HG02678 (cell line): ENCODE data around the gene LRFN5.

Experiments used
- ATAC-seq: cut with Tn5 transposase; IDR thresholded peaks from one replicate; pipeline ENCODE4 v1.9.1; 2021; ENCODE audit warnings: mild to moderate bottlenecking, moderate library complexity; ENCODE audit not compliant: unreplicated experiment

Gene LRFN5

DNA sequence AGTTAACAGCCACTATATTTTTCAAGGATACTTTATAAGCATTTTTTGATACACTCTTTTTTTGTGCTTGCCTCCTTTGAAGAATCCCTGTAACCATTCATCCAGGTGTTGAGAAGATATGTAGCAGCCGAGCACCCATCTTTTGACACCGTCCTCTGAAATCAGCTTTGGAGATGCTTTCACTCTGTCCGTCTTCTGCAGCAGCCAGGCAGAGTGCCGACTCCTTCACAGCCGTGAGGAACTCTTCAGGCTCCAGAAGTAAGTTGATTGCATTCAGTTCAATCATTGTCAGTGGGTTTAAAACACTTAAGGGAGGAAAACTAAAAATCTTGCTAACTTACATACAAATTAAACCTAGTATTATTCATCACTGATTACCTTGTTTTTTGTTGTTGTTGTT lies 160.1 kb downstream of the LRFN5 start:
- no peak for ATAC-seq

DNA sequence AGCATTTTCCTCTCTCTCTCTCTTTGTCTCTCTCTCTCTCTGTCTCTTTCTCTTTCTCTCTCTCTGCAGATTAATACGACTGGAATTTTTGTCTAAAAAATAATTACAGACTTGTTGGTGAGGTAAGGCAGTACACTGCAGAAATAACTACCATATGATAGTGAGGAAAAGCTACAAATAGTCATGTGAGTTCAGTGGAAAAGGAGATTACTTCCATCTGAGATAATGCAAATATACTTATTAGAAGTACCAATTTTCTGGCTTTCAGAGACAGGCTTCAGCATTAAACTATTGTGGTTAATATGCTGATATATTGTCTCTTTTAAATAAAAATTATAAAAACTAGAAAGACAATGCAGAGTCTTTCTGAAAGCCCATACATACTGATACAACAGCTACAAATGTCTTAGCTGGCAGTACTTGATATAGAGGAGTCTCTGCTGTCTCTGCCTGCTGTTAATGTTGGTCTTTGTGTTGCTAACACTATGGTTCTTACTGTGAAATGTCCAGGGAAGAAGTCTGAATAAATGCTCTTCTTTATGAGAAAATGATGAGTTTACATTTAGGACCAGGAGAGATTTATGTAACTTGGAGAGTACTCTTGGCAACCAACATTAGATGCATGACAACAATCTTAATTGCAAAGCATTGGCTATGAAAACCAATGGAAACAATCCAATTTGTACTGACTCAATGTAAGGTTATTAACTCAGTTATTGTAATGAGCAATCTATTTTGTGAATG lies 167.0 kb downstream of the LRFN5 start:
- ATAC-seq = no peak

GRCh38 chr14:41782511-41782910 lies 175.8 kb downstream of the LRFN5 start:
- no peak for ATAC-seq

GRCh38 chr14:41783403-41783802 lies 176.7 kb downstream of the LRFN5 start:
- ATAC-seq = no peak

DNA sequence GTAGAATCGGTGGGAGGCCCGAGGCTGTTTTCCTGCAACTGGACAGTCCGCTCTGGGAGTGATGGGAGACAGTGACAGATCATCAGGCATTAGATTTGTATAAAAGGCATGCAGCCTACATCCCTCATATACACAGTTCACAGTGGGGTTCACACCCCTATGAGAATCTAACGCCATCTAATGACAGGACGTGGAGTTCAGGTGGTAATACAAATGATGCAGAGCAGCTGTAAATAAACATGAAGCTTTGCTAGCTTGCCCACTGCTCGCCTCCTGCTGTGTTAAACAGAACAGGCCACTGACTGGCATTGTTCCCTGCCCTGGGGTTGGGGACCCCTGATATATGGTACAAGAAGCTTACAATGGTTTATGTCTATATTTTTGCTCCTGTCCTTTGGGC lies 179.0 kb downstream of the LRFN5 start:
- ATAC-seq = no peak

DNA sequence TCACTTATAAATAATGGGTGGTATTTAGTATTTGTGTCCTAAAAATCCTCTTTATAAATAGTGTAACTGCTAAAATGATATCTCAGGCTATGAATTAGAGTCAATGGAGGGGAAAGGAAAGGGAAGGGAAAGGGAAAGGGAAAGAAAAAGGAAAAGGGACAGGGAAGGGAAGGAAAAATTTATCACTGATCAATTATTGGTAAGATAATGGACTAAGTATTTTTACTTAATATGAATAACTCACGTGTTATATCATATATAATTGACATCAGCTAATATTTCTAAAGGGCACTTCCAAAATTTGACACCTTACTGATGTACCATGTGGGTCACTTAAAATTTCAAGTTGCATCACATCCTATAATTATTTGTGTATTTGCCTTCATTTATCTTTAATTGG lies 193.1 kb downstream of the LRFN5 start:
- no peak for ATAC-seq

GRCh38 chr14:41805633-41806032 lies 199.0 kb downstream of the LRFN5 start:
- no peak for ATAC-seq

- ATAC-seq = no peak
Observed at GRCh38 chr14:41806366-41806975, 199.8 kb downstream of the LRFN5 start.

DNA sequence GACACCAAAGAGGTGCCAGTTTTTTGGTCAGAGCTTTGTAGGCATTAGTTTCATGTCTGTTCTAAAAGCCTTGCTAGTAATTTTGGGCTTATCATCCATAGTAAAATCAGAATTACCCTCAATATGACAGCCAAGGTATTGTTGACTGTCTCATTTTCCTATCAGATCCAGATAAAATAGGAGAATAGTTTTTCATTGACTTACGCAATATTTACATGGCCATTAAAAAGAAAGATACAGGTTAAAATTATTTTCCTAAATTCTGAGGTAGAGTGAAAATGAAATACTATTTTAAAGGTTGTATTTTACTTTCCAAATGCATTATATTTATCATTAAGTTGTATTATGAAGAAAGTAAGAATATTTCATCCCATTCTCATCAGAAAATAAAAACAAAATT lies 203.7 kb downstream of the LRFN5 start:
- no peak for ATAC-seq

DNA sequence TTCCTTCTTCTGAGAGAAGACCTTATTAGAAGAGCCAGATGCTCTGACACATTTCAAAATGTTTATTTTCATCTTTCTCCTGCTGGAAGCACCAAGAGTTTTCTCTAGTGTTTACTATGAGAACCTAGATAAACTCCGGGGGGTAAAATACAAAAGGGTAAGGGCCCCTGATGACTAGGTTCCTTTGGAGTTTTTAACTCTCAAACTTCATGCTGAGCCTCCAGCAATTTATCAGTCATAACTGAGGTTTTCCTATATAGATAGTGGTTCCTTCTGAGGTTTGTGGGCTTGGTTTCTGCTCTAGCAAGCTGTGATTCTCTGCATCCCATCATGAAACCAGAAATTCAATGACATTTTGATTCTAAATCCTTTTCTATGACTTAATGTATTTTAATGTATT lies 210.9 kb downstream of the LRFN5 start:
- no peak for ATAC-seq

- peak; percentile 73 for ATAC-seq
Observed at GRCh38 chr14:41824441-41824840, 217.8 kb downstream of the LRFN5 start.

GRCh38 chr14:41825622-41826021 lies 218.9 kb downstream of the LRFN5 start:
- ATAC-seq = no peak

DNA sequence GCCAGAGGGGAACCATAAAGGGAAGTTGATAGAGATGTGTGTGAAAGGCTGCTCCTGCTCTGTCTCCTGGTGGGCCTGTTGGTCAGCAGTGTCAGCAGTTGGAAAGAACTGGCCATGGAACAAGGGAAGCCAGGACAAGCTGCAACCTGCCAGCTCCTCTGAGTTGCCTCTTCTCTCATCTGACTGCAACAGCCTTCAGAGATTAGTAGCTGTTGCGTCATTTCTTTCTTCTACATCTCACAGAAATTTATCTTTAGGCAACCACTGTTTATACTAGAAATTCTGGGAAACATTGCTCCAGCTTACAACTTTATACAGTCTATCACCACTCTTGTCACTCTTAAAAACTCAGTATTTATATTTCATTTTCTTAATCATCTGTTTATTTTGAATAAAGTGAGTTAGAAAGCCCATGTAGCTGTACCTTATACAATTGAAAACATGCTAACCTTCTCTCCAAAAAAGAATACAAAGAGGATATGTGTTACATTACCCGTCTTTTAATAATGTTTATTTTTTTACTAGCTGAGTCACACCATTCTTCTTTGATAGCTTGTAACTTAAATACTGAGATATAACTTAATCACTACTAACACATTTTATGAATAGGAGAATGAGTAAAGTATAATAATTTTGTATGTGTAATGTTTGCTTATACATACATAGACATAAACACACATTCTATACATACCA lies 224.2 kb downstream of the LRFN5 start:
- ATAC-seq = no peak

- no peak for ATAC-seq
Observed at GRCh38 chr14:41839661-41840060, 233.0 kb downstream of the LRFN5 start.

GRCh38 chr14:41859336-41859735 lies 252.7 kb downstream of the LRFN5 start:
- ATAC-seq = no peak

- ATAC-seq = no peak
Observed at GRCh38 chr14:41860586-41860985, 253.9 kb downstream of the LRFN5 start.

GRCh38 chr14:41865894-41866293 lies 259.2 kb downstream of the LRFN5 start:
- no peak for ATAC-seq

- no peak for ATAC-seq
Observed at GRCh38 chr14:41868396-41868795, 261.7 kb downstream of the LRFN5 start.

GRCh38 chr14:41872931-41873685 lies 266.4 kb downstream of the LRFN5 start:
- no peak for ATAC-seq

GRCh38 chr14:41873686-41874317 lies 267.1 kb downstream of the LRFN5 start:
- no peak for ATAC-seq

DNA sequence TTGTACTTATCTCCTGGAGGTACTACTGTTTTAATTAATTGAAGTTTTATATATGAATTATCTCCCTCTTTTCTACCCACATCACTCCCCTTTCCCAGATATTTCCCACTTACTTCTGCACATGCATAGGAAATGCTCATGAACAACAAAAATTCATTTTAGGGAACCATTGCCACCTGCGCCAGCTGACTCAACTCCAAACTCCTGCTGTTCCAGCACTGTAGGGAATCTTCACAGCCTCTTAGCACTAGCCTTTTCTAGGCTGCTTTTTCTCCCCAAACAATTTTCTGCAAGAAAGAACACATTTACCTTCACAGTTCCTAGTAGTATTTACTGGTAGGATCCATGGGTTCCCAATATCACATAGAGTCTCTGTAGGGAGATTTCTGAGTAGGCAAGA lies 268.4 kb downstream of the LRFN5 start:
- ATAC-seq = no peak
